GM18520 (cell line): ENCODE results near the gene PPM1E.
"Not testable (repeated sequence)": the region's sequence is repeated elsewhere in the genome, so short reads cannot be mapped to it uniquely, and the experiment has no call there.

Source experiments
- ATAC-seq: cut with Tn5 transposase; IDR thresholded peaks from one replicate; pipeline ENCODE4 v1.9.1; 2021; ENCODE audit not compliant: unreplicated experiment

PPM1E gene

GRCh38 chr17:58944166-58944565 lies 188.5 kb downstream of the PPM1E start:
- ATAC-seq: no peak

GRCh38 chr17:58947411-58947810 lies 191.8 kb downstream of the PPM1E start:
- ATAC-seq: no peak

DNA sequence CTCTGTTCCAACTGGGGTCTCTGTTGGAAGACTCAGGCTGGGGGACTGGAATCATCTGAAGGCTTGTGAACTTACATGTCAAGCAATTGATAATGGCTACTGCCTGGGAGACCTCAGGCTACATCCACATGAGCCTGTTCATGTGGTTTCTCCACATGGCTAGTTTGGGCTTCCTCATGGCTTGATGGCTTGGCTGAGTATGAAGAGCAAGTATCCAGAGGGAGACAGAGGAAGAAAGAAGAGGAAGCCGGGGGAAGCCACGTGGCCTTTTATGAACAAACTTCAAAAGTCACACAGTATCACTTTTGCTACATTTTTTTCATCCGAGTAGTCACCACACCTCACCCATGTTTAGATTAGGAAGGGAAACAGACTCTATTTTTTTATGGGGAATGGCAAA lies 192.2 kb downstream of the PPM1E start:
- no peak for ATAC-seq

- ATAC-seq: not testable (repeated sequence)
Measured at GRCh38 chr17:58954358-58954757, 198.7 kb downstream of the PPM1E start.

DNA sequence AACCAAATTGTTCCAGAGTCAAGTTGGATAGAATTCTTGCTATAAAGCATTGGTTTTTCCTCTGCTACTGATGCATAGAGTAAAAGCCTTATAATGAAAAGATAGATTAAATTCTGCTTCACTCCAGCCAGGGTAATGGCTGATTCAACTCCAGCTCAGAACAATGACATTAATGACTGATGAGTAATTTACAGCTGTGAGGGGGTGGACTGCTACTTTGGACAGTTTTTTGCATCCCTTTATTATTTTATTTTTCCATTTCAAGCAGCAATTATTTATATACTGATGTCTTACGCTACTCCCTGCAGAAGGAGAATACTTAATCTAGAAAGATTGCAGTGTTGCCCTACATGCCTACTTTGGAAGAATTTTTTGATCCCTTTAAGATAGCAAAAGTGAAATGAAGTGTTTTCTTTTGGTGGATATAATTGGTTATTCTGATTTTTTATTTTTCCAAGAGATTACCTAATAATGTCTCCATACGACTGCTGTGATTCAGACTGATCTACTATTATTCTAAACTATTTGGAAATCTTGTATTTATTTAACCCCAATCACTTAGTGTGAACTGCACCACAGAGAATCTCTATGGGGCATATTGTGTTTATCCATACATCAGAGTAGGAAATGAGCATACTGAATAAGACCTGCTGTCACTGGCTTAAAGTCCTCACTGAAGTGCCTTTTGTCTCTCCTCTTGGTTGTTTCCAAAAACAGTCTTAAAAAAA lies 201.5 kb downstream of the PPM1E start:
- no peak for ATAC-seq

DNA sequence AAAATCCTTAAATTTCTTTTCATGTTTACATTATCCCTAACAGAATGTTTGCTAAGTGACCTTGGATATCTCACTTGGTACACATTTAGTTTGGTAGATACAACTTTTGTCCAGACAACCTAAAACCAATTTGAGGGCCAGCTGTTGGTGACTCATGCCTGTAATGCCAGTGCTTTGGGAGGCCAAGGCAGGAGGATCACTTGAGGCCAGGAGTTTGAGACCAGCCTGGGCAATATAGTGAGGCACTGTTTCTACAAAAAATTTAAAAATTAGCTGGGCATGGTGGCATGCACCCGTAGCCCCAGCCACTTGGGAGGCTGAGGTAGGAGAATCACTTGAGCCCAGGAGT lies 202.0 kb downstream of the PPM1E start:
- not testable (repeated sequence) for ATAC-seq

- no peak for ATAC-seq
Measured at GRCh38 chr17:58960068-58960467, 204.4 kb downstream of the PPM1E start.

- ATAC-seq: no peak
Measured at GRCh38 chr17:58965221-58965620, 209.6 kb downstream of the PPM1E start.

GRCh38 chr17:58966208-58966607 lies 210.6 kb downstream of the PPM1E start:
- no peak for ATAC-seq

DNA sequence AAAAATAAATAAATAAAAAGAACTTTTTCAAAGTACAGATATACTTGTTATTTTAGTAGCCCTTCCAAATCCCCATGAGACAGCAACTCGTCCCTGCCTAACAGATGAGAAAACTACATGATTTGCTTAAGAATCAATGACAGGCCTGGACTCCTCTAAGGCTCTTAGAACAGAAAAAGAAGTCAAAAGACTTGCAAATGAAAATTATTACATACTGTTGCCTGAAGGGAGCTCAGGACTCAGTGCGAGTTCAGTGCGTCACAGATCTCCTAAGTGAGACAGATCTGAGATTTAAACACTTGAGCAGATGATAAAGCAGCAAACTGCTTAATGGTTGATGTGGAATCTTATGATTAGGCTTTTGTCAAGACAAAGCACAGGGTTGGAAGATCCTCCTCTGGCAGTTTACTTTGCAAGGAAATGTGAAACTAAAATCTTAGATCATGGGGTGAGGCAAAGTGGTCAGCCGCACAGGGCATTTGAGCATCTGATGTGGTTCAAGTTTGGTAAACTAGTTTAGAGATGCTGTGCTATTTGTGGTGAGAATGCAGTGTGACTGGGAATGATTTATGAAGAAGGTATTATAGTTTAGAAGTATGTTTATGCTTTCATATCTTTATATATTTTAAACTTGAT lies 212.9 kb downstream of the PPM1E start:
- ATAC-seq: no peak

DNA sequence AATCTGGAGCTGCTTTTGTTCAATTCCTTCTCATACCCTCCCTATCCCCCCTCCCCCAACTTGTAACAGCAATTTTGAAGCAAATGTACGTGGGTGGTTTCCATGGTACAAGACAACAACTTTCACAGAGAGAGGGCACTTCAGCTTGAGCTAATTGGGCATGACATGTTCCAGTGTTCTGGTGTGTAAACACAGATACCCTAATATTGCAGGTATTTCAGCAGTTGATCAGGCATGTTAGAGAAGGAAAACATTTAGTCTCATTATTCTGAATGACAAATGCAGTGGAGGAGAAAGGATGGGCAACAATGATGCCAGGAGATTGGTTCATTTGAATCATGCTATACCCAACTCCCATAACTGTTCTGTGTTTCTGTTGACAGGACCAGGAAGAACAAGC lies 213.5 kb downstream of the PPM1E start:
- ATAC-seq: no peak

- ATAC-seq: no peak
Measured at GRCh38 chr17:58969612-58970011, 214.0 kb downstream of the PPM1E start.

DNA sequence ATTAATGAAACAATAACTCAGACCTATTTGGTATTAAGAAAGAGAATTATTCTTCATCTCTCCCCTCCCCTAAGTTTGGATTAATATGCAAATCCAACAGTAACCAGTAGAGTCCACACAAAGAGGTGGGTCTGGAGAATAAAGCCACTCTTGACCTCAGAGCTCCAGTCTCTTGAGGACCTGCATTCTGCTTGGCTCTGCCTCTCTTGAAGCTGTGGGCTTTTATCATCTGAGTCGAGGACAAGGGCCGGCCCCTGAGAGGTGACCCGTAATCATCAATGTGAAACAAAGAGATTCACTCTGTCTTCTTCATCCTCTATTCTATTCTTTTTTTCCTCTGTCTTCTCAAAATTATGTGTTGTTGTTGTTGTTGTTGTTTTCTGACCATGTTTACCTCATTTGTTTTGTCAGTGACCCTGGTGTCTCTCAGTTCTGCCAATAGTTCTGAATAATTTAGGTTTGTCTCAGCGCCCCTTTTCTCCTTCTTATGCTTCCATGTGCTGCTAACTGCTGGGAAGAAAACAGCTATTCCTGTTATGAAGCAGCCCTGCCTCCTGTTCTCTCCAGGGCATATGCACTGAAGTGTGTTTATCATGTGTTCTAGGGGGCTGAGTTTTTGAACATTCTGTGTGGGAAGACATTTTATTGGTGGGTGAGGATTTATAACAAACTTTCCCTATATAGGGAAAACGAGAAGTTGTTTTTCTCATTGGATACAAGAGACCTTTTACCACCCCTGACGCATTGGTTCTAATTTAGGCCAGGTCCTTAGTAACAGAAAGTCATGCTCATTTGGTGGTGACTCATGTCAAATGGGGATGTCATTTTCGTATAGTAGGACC lies 215.2 kb downstream of the PPM1E start:
- ATAC-seq: no peak

DNA sequence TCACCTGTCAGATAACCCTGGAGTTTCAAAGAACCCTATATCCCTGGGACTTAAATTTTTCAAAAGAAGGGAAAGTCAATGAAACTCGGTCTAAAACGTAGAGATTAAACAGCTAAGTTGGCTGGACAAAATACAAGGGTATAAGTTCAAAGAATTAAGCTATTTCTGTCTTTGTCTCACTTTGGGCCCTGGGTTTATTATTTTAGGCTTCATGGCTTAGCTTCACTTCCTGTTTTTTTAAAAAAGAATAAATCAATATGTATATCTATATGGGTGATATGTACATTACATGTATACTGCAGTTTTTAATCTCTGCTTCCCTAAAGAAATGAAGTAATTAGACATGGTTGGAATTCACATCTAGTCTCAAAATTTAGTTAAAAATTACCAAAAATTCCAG lies 218.7 kb downstream of the PPM1E start:
- ATAC-seq: no peak

GRCh38 chr17:58976541-58976940 lies 220.9 kb downstream of the PPM1E start:
- ATAC-seq: no peak

DNA sequence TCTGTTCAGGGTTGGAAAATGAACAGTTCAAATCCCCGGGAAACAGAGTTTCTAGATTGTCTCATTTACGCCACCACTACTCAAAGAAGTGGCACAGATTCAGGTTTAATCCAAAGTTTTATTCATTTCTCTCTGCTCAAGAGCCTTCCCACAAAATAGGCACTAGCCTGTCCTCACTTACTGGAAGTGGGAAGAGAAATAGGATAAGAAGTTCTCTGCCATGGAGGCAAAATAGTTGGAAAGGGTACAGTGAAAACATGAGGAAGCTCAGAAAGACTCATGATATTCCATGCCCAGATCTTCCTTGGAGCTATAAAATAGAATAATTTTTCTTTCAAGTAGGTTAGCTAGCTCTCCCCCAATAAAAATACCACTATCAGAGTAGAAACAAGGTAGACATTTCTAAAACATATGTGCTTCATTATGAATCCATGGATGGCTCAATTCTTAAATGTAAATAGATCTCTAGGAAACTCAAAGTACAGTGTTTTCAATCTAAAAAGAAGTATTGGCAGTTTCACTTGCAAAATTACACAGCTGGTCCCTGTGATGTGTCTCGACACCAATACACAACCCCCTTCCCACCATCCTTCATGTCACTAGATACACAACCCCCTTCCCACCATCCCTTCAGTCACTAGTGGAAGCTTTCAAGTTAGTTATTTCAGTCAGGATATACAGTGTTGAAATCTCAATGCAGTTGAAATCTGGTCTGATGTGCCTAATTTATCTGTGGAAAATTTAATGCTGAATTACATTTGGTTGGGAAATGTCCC lies 225.2 kb downstream of the PPM1E start:
- no peak for ATAC-seq

GRCh38 chr17:58982626-58983025 lies 227.0 kb downstream of the PPM1E start:
- no peak for ATAC-seq

GRCh38 chr17:58985367-58985766 lies 229.7 kb downstream of the PPM1E start:
- ATAC-seq: no peak

DNA sequence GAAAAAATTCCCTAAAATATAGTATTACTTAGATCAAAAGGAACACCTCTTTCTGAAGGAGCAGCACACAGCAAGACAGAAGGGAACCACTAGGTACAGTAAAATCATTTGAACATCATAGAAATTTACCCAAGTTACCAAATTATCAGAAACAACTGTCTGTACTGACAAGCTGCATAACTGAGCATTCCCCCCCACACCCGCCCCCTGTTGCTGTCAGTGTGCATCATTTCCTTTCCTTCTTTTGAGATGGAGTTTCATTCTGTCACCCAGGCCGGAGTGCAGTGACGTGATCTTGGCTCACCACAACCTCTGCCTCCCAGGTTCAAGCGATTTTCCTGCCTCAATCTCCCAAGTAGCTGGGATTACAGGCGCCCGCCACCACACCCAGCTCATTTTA lies 230.3 kb downstream of the PPM1E start:
- ATAC-seq: no peak

DNA sequence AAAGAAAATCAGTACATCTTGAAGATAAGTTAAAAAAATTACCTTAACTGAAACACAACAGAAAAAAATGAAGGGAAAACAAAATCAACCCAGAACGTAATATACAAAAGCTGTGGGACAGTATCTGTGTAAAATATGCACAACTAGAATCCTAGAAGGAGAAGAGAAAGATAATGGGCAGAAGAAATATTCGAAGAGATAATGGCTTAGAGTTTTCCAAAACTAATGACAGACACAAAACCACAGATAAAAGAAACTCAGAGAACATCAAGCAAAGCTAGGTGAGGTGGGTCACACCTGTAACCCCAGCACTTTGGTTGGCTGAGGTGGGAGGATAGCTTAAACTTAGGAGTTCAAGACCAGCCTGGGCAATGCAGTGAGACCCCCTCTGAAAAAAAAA lies 234.0 kb downstream of the PPM1E start:
- ATAC-seq: no peak

DNA sequence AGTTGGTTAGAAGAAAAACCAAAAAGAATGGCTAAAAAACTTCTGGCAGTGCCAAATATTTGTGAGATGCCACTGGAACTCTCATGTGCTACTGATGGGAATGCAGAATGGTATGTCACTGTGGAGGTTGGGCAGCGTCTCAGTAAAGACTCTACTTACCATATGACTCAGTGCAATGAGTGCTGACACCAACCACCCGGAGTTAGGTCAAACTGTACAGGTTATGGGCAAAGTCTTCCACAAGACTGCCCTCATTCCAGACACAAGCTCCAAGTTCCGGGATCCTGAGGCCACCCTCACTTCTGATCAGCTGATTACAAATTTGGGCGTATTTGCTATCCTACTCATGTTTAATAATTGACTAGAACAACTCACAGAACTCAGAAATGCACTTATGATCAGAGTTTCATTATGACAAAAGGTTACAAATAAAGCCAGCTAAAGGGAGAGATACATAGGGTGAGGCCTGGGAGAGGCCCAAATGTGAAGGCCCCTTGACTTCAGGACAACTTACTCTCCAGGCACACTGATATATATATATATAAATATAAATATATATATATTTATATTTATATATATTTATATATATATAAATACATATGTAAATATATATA lies 236.2 kb downstream of the PPM1E start:
- no peak for ATAC-seq
